GM23338 (cell line): ENCODE results near the gene PSMD6. TPM values are rescaled to one million over a fixed set of nuclear protein-coding genes. Genes with fewer than 3 reads are reported as not detected.

Source experiments
- ATAC-seq: fragments of 200-7000 bp; cut with Tn5 transposase; 3 replicates; pipeline ENCODE4 v1.9.1; 2020
- DNase-seq: peaks from one replicate; pipeline ENCODE4 v3.0.0-alpha.2; 2015; ENCODE audit warnings: low spot score
- H2AFZ ChIP-seq: fragments of 200-600 bp; sonication (generic); 2 replicates; pipeline ENCODE4 v1.8.0; 2016; ENCODE audit warnings: antibody characterized with exemption, mild to moderate bottlenecking, moderate library complexity
- H3F3A ChIP-seq: fragments of 200-600 bp; sonication (generic); replicated peaks from 2 replicates; pipeline ENCODE4 v1.8.0; 2017; ENCODE audit warnings: antibody characterized with exemption, mixed run types, low read depth
- H3K27ac ChIP-seq: fragments of 200-600 bp; sonication (generic); 2 replicates; pipeline ENCODE4 v1.6.1; 2016; ENCODE audit warnings: low read depth
- H3K27me3 ChIP-seq: fragments of 200-600 bp; sonication (generic); 2 replicates; pipeline ENCODE4 v1.8.0; 2016; ENCODE audit warnings: mild to moderate bottlenecking, mixed run types, moderate library complexity; ENCODE audit not compliant: insufficient read depth
- H3K36me3 ChIP-seq: fragments of 200-600 bp; sonication (generic); 2 replicates; pipeline ENCODE4 v1.8.0; 2016; ENCODE audit warnings: mild to moderate bottlenecking; ENCODE audit not compliant: insufficient read depth
- H3K4me1 ChIP-seq: fragments of 200-600 bp; sonication (generic); 2 replicates; pipeline ENCODE4 v1.8.0; 2016; ENCODE audit warnings: mild to moderate bottlenecking, moderate library complexity; ENCODE audit not compliant: insufficient read depth
- H3K4me2 ChIP-seq: fragments of 200-600 bp; sonication (generic); 2 replicates; pipeline ENCODE4 v1.7.1; 2017; ENCODE audit warnings: mixed run types
- H3K4me3 ChIP-seq: fragments of 200-600 bp; sonication (generic); 2 replicates; pipeline ENCODE4 v1.6.1; 2016; ENCODE audit warnings: mixed run types
- H3K79me2 ChIP-seq: fragments of 200-600 bp; sonication (generic); replicated peaks from 2 replicates; pipeline ENCODE4 v1.8.0; 2017; ENCODE audit warnings: mild to moderate bottlenecking; ENCODE audit not compliant: insufficient read depth
- H3K9me2 ChIP-seq: fragments of 200-600 bp; sonication (generic); 2 replicates; pipeline ENCODE4 v1.8.0; 2017; ENCODE audit not compliant: insufficient read depth
- H4K20me1 ChIP-seq: fragments of 200-600 bp; sonication (generic); replicated peaks from 2 replicates; pipeline ENCODE4 v1.8.0; 2017; ENCODE audit warnings: mild to moderate bottlenecking; ENCODE audit not compliant: insufficient read depth
- H3K27ac Mint-ChIP-seq: 2 replicates; pipeline ENCODE4 v1.8.0; 2020; ENCODE audit warnings: inconsistent platforms, mild to moderate bottlenecking, moderate library complexity, mixed read lengths
- H3K27me3 Mint-ChIP-seq: 3 replicates; pipeline ENCODE4 v1.8.0; 2022; ENCODE audit warnings: low read depth, mild to moderate bottlenecking, moderate library complexity, mixed read lengths, inconsistent platforms; ENCODE audit not compliant: insufficient read depth, poor library complexity
- H3K36me3 Mint-ChIP-seq: 3 replicates; pipeline ENCODE4 v1.8.0; 2021; ENCODE audit warnings: low read depth, mild to moderate bottlenecking, inconsistent platforms, moderate library complexity, mixed read lengths
- H3K4me1 Mint-ChIP-seq: 3 replicates; pipeline ENCODE4 v1.8.0; 2020; ENCODE audit warnings: mild to moderate bottlenecking, inconsistent platforms, mixed read lengths
- H3K4me3 Mint-ChIP-seq: 3 replicates; pipeline ENCODE4 v1.8.0; 2021; ENCODE audit warnings: moderate library complexity, mild to moderate bottlenecking, inconsistent platforms, mixed read lengths
- H3K9me3 Mint-ChIP-seq: 3 replicates; pipeline ENCODE4 v1.8.0; 2020; ENCODE audit warnings: moderate library complexity, mild to moderate bottlenecking, inconsistent platforms, mixed read lengths
- CREB1 ChIP-seq: fragments of 250-450 bp; sonication (Bioruptor Pico); IDR thresholded peaks from 2 replicates; pipeline ENCODE4 v1.5.0; 2020; ENCODE audit warnings: low read depth, mild to moderate bottlenecking, moderate library complexity
- EZH2 ChIP-seq: fragments of 200-600 bp; sonication (generic); IDR thresholded peaks from one replicate; pipeline ENCODE4 v1.8.0; 2017; ENCODE audit warnings: antibody characterized with exemption, mild to moderate bottlenecking, low read depth; ENCODE audit not compliant: unreplicated experiment
- JUNB ChIP-seq: IDR thresholded peaks from one replicate; pipeline ENCODE4 v1.6.1; 2016; ENCODE audit warnings: antibody characterized with exemption; ENCODE audit not compliant: unreplicated experiment
- POLR2AphosphoS5 ChIP-seq: IDR thresholded peaks from 2 replicates; pipeline ENCODE4 v1.6.1; 2016; ENCODE audit warnings: antibody characterized with exemption, low read depth
- REST ChIP-seq: IDR thresholded peaks from one replicate; pipeline ENCODE4 v1.6.1; 2018; ENCODE audit warnings: antibody characterized with exemption; ENCODE audit not compliant: unreplicated experiment
- ZNF114 ChIP-seq: fragments of 250-450 bp; sonication (Bioruptor Pico); IDR thresholded peaks from 2 replicates; pipeline ENCODE4 v1.5.0; 2020; ENCODE audit warnings: mild to moderate bottlenecking, moderate library complexity
- ZNF331 ChIP-seq: fragments of 250-450 bp; sonication (Bioruptor Pico); IDR thresholded peaks from 2 replicates; pipeline ENCODE4 v1.5.0; 2020; ENCODE audit warnings: low read depth, mild to moderate bottlenecking, moderate library complexity
- polyA plus RNA-seq: library from polyadenylated mRNA; unstranded; fragments of >200 nt; fragmentation: Nextera tagmentation; extraction: Ambion mirVana; gene quantifications from 2 replicates; pipeline ENCODE4 v1.2.1, GENCODE V29; 2016
- total RNA-seq: library from RNA; depleted of rRNA; stranded (reverse); fragments of >200 nt; shearing (Covaris generic); gene quantifications from 2 replicates; pipeline ENCODE4 v1.2.3, GENCODE V29; 2014
- TF ChIP-seq, protein P1 (sequence below), 2 experiments: fragments of 200-600 bp in 1 of 2; sonication (generic) in 1 of 2; conservative IDR thresholded peaks; 2 replicates each; pipeline versions ENCODE4 v1.5.1 to v1.6.1; 2016 to 2017; ENCODE audit warnings: antibody characterized with exemption in 2 of 2, low read depth in 2 of 2, mild to moderate bottlenecking in 2 of 2, moderate library complexity in 1 of 2
- TF ChIP-seq, protein P2 (sequence below): fragments of 250-450 bp; sonication (Bioruptor Pico); IDR thresholded peaks from 2 replicates; pipeline ENCODE4 v1.5.0; 2020; ENCODE audit warnings: mild to moderate bottlenecking, moderate library complexity

The PSMD6 gene
- total and polyA plus RNA-seq, 2 experiments from 2014 or later, result 98.1 to 205 TPM

- TF ChIP-seq CREB1 (CRISPR knock-in tag) (no peak), REST (no peak), POLR2AphosphoS5 (no peak), ZNF331 (CRISPR knock-in tag) (no peak), JUNB (no peak), ZNF114 (CRISPR knock-in tag) (no peak), EZH2 (no peak)
- TF ChIP-seq, protein P1, sequence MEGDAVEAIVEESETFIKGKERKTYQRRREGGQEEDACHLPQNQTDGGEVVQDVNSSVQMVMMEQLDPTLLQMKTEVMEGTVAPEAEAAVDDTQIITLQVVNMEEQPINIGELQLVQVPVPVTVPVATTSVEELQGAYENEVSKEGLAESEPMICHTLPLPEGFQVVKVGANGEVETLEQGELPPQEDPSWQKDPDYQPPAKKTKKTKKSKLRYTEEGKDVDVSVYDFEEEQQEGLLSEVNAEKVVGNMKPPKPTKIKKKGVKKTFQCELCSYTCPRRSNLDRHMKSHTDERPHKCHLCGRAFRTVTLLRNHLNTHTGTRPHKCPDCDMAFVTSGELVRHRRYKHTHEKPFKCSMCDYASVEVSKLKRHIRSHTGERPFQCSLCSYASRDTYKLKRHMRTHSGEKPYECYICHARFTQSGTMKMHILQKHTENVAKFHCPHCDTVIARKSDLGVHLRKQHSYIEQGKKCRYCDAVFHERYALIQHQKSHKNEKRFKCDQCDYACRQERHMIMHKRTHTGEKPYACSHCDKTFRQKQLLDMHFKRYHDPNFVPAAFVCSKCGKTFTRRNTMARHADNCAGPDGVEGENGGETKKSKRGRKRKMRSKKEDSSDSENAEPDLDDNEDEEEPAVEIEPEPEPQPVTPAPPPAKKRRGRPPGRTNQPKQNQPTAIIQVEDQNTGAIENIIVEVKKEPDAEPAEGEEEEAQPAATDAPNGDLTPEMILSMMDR (conservative IDR thresholded peaks at IDR 0.05; ENCODE audit: low read depth in 2 of 2), result no peak
- TF ChIP-seq, protein P2, sequence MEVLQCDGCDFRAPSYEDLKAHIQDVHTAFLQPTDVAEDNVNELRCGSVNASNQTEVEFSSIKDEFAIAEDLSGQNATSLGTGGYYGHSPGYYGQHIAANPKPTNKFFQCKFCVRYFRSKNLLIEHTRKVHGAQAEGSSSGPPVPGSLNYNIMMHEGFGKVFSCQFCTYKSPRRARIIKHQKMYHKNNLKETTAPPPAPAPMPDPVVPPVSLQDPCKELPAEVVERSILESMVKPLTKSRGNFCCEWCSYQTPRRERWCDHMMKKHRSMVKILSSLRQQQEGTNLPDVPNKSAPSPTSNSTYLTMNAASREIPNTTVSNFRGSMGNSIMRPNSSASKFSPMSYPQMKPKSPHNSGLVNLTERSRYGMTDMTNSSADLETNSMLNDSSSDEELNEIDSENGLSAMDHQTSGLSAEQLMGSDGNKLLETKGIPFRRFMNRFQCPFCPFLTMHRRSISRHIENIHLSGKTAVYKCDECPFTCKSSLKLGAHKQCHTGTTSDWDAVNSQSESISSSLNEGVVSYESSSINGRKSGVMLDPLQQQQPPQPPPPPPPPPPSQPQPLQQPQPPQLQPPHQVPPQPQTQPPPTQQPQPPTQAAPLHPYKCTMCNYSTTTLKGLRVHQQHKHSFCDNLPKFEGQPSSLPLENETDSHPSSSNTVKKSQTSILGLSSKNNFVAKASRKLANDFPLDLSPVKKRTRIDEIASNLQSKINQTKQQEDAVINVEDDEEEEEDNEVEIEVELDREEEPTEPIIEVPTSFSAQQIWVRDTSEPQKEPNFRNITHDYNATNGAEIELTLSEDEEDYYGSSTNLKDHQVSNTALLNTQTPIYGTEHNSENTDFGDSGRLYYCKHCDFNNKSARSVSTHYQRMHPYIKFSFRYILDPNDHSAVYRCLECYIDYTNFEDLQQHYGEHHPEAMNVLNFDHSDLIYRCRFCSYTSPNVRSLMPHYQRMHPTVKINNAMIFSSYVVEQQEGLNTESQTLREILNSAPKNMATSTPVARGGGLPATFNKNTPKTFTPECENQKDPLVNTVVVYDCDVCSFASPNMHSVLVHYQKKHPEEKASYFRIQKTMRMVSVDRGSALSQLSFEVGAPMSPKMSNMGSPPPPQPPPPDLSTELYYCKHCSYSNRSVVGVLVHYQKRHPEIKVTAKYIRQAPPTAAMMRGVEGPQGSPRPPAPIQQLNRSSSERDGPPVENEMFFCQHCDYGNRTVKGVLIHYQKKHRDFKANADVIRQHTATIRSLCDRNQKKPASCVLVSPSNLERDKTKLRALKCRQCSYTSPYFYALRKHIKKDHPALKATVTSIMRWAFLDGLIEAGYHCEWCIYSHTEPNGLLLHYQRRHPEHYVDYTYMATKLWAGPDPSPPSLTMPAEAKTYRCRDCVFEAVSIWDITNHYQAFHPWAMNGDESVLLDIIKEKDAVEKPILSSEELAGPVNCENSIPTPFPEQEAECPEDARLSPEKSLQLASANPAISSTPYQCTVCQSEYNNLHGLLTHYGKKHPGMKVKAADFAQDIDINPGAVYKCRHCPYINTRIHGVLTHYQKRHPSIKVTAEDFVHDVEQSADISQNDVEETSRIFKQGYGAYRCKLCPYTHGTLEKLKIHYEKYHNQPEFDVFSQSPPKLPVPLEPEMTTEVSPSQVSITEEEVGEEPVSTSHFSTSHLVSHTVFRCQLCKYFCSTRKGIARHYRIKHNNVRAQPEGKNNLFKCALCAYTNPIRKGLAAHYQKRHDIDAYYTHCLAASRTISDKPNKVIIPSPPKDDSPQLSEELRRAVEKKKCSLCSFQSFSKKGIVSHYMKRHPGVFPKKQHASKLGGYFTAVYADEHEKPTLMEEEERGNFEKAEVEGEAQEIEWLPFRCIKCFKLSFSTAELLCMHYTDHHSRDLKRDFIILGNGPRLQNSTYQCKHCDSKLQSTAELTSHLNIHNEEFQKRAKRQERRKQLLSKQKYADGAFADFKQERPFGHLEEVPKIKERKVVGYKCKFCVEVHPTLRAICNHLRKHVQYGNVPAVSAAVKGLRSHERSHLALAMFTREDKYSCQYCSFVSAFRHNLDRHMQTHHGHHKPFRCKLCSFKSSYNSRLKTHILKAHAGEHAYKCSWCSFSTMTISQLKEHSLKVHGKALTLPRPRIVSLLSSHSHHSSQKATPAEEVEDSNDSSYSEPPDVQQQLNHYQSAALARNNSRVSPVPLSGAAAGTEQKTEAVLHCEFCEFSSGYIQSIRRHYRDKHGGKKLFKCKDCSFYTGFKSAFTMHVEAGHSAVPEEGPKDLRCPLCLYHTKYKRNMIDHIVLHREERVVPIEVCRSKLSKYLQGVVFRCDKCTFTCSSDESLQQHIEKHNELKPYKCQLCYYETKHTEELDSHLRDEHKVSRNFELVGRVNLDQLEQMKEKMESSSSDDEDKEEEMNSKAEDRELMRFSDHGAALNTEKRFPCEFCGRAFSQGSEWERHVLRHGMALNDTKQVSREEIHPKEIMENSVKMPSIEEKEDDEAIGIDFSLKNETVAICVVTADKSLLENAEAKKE, result no peak
- H4K20me1 ChIP-seq, result peaks cover 6% of the 10 kb centered on the region; the same call in 1 of the 2 replicates
- no peak overlapping the region for H3K4me3 Mint-ChIP-seq
- H3K9me3 Mint-ChIP-seq, result no peaks in the 10 kb centered on the region
- no peaks in the 10 kb centered on the region for H3K79me2 ChIP-seq
- H3K4me1 ChIP-seq, result peaks cover 15% of the 10 kb centered on the region
- H3K4me3 ChIP-seq, result no peak overlapping the region
- no peak overlapping the region for H3K4me2 ChIP-seq
- H3K9me2 ChIP-seq, result no peaks in the 10 kb centered on the region
- no peaks in the 10 kb centered on the region for H3F3A ChIP-seq
- no peak overlapping the region for H3K27ac Mint-ChIP-seq
- no peak overlapping the region for H3K27ac ChIP-seq
- no peaks in the 10 kb centered on the region for H3K27me3 Mint-ChIP-seq
- no peak for DNase-seq
- ATAC-seq, result no peak
- no peaks in the 10 kb centered on the region for H3K27me3 ChIP-seq
- peaks cover 11% of the 10 kb centered on the region for H3K36me3 ChIP-seq
- H3K4me1 Mint-ChIP-seq, result peaks cover 27% of the 10 kb centered on the region
- H2AFZ ChIP-seq, result no peak overlapping the region
- H3K36me3 Mint-ChIP-seq, result peaks cover 49% of the 10 kb centered on the region
Measured at GRCh38 chr3:63995086-63995485, 28.2 kb downstream of the PSMD6 start.
